Endothelial cell of umbilical vein (primary cell): Measurements from ENCODE around the gene BAX. TPM values are rescaled to one million over a fixed set of nuclear protein-coding genes. Genes with fewer than 3 reads are reported as not detected.

Source experiments
- BruUV-seq: library from RNA; stranded (reverse); fragments of 400-500 nt; replicated peaks from 2 replicates; lab custom pipeline; 2021; lab: Mats Ljungman, UMichigan
- CTCF ChIA-PET: fragments of 300-600, 350-600 bp; sonication (Branson Sonifier 250); formaldehyde crosslinking; loops from one replicate; lab custom pipeline; 2021; ENCODE audit warnings: antibody characterized with exemption, inconsistent platforms; lab: Charles Lee
- POLR2A ChIA-PET: fragments of 300-600, 350-600 bp; sonication (Branson Sonifier 250); formaldehyde crosslinking; loops from one replicate; lab custom pipeline; 2021; ENCODE audit warnings: antibody characterized with exemption, inconsistent platforms; lab: Charles Lee
- DNase-seq: peaks from one replicate; pipeline ENCODE4 v3.0.0-alpha.2; 2011; ENCODE audit warnings: low read depth, low spot score
- FAIRE-seq: peaks from 2 replicates; lab custom pipeline; 2011; peaks lifted over from hg19 to GRCh38; lab: Jason Lieb, UNC
- H2AFZ ChIP-seq: 2 replicates; pipeline ENCODE4 v1.6.0; 2012; ENCODE audit warnings: low read depth, low read length, control low read depth, inconsistent platforms
- H3K27ac ChIP-seq: 2 replicates; pipeline ENCODE4 v1.5.1; 2011; ENCODE audit warnings: low read depth, mild to moderate bottlenecking, control low read depth, low read length, moderate library complexity; ENCODE audit not compliant: insufficient read depth
- H3K27me3 ChIP-seq, 2 experiments: 2 replicates each; pipeline versions ENCODE4 v1.6.0 to v1.6.1; 2011; ENCODE audit warnings: low read length in 2 of 2, mixed read lengths in 1 of 2; ENCODE audit not compliant: control insufficient read depth in 2 of 2, insufficient read depth in 2 of 2
- H3K36me3 ChIP-seq, 2 experiments: 2 replicates in 1 of 2; 3 replicates in 1 of 2; pipeline ENCODE4 v1.5.1; 2011; ENCODE audit warnings: low read length in 2 of 2, mild to moderate bottlenecking in 1 of 2, moderate library complexity in 1 of 2; ENCODE audit not compliant: control insufficient read depth in 2 of 2, insufficient read depth in 2 of 2; ENCODE audit errors: extremely low read depth in 1 of 2
- H3K4me1 ChIP-seq: 3 replicates; pipeline ENCODE4 v1.5.1; 2011; ENCODE audit warnings: mild to moderate bottlenecking, low read length; ENCODE audit not compliant: control insufficient read depth, insufficient read depth; ENCODE audit errors: extremely low read depth
- H3K4me2 ChIP-seq: 2 replicates; pipeline ENCODE4 v1.6.1; 2011; ENCODE audit warnings: low read length, control low read depth, mixed read lengths; ENCODE audit not compliant: insufficient read depth
- H3K4me3 ChIP-seq, 3 experiments: fragments of 200-600 bp in 1 of 3; sonication (generic), shearing (Covaris generic) in 1 of 3; replicated peaks in 1 of 3; 2 replicates each; pipeline ENCODE4 v1.5.1; 2011 to 2016; ENCODE audit warnings: control low read depth in 3 of 3, low read length in 3 of 3, mild to moderate bottlenecking in 2 of 3, inconsistent platforms in 1 of 3, low read depth in 1 of 3, moderate library complexity in 1 of 3; ENCODE audit not compliant: insufficient read depth in 1 of 3
- H3K79me2 ChIP-seq: 2 replicates; pipeline ENCODE4 v1.6.0; 2012; ENCODE audit warnings: low read length, inconsistent platforms; ENCODE audit not compliant: control insufficient read depth, insufficient read depth
- H3K9ac ChIP-seq: replicated peaks from 2 replicates; pipeline ENCODE3; 2011; ENCODE audit warnings: low read length, control low read depth; ENCODE audit not compliant: insufficient read depth; ENCODE audit errors: extremely low read depth
- H3K9me1 ChIP-seq: replicated peaks from 3 replicates; pipeline ENCODE4 v1.6.0; 2011; ENCODE audit warnings: mild to moderate bottlenecking, low read length; ENCODE audit not compliant: control insufficient read depth, insufficient read depth; ENCODE audit errors: extremely low read depth
- H3K9me3 ChIP-seq: replicated peaks from 2 replicates; pipeline ENCODE4 v1.5.1; 2012; ENCODE audit warnings: low read length, inconsistent platforms; ENCODE audit not compliant: control insufficient read depth, insufficient read depth
- H4K20me1 ChIP-seq: replicated peaks from 2 replicates; pipeline ENCODE3; 2011; ENCODE audit warnings: mild to moderate bottlenecking, low read length; ENCODE audit not compliant: control insufficient read depth, insufficient read depth; ENCODE audit errors: extremely low read depth
- EZH2 ChIP-seq: IDR thresholded peaks from 2 replicates; pipeline ENCODE4 v1.6.1; 2012; ENCODE audit warnings: borderline replicate concordance, low read depth, mild to moderate bottlenecking, moderate library complexity, low read length, inconsistent platforms; ENCODE audit not compliant: severe bottlenecking
- POLR2AphosphoS5 ChIP-seq: IDR thresholded peaks from 2 replicates; pipeline ENCODE4 v1.6.1; 2012; ENCODE audit warnings: low read depth, mild to moderate bottlenecking, control low read depth, low read length, moderate library complexity; ENCODE audit not compliant: insufficient read depth
- dilution Hi-C: fragments of 300-500 bp; cut with MboI; formaldehyde crosslinking; loops from one replicate; pipeline ENCODE4 v1.15.0; 2019; ENCODE audit warnings: low sequenced_read_pairs; ENCODE audit not compliant: extremely low pct_ligation_motif_present
- intact Hi-C: fragments of 100-400 bp; cut with micrococcal nuclease; formaldehyde crosslinking; loops from one replicate; pipeline ENCODE4 v1.10.0; 2022
- polyA plus RNA-seq, 4 experiments: library from polyadenylated mRNA; depleted of rRNA in 3 of 4; stranded (reverse) in 3 of 4; unstranded in 1 of 4; fragments of >200 nt; gene quantifications; 2 replicates each; pipeline versions ENCODE4 v1.2.1 to v1.2.3, GENCODE V29; 2011 to 2012; ENCODE audit warnings: missing spikeins in 1 of 4
- total RNA-seq: library from RNA; stranded (reverse); gene quantifications from 2 replicates; pipeline ENCODE4 v1.2.3, GENCODE V29; 2021
- TF ChIP-seq, protein P1 (sequence below), 2 donors: IDR thresholded peaks; 1 replicate in 1 of 2; 2 replicates in 1 of 2; pipeline ENCODE4 v1.5.1; 2011; ENCODE audit warnings: low read length in 2 of 2, mild to moderate bottlenecking in 2 of 2, moderate library complexity in 2 of 2, control low read depth in 1 of 2, inconsistent platforms in 1 of 2, low read depth in 1 of 2; ENCODE audit not compliant: insufficient read depth in 1 of 2; ENCODE audit errors: extremely low read depth in 1 of 2

Gene BAX
- total and polyA plus RNA-seq, 2 donors (not counting 3 experiments of a cell fraction or from before 2014, with no cell fraction given) = 267 to 283 TPM

DNA sequence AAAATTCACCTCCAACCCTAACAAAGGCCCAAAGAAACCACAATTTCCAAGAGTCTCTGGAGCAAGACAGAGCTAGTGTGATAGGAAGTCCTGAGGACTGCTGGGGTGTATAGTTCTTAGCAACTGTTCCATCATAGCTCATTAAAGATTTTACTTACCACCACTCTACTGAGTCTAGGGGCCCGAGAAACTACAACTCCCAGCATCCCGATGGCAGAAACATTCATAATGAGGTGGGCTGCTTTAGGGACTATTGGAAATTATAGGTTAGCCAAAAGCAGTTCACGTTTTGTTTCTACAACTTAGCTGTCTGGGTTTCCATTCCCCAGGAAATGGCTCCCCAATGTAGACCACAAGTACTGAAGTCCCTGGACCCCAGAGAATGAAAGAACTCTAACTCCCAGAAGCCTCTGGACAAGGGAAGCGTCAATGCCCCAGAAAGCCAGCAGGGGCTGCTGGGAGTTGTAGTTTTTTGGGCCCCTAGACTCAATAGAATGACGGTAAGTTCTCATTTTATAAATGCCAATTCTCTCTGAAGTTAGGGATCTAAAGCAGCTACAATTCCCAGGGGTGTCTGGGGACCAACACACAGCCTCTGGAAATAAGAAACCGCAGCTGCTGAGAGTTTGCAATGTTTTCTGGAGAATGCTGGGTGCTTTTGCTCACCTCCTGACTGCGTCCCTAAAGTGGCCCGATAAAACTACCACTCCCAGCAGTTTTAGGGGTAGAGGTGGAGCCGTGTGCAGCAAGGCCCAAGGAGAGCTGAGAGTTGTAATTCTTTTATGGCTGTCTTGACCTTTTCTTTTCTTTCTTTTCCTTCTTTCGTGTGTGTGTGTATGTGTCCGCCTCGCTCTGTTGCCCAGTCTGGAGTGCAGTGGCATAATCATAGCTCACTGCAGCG is 21.5 kb downstream of the BAX start:
- no TSS peak for BruUV-seq
- Histone ChIP-seq H4K20me1 (no peaks in the 10 kb centered on the region), H3K79me2 (no peaks in the 10 kb centered on the region), H3K36me3 (peaks cover 2 to 11% of the 10 kb centered on the region in 2 experiments), H3K4me2 (no peak overlapping the region), H3K27me3 (no peaks in the 10 kb centered on the region), H3K9me3 (no peaks in the 10 kb centered on the region), H3K27ac (no peak overlapping the region), H3K9ac (no peak overlapping the region), H3K9me1 (no peaks in the 10 kb centered on the region), H2AFZ (no peak overlapping the region), H3K4me3 (no peak overlapping the region), H3K4me1 (no peaks in the 10 kb centered on the region)
- CTCF ChIA-PET = interaction anchor here (1.6 to 2.6 kb wide), 2 partner anchors 16 to 188 kb away, joined by 7 to 10 read pairs; no protein-coding TSS in a partner anchor
- dilution Hi-C loops (no loop called here), intact Hi-C loops (no loop called here)
- DNase-seq (peak; percentile 49), FAIRE-seq (peak; percentile 66)
- POLR2A ChIA-PET = interaction anchor here (0.6 to 0.8 kb wide), 2 partner anchors 17 to 103 kb away, joined by 3 to 7 read pairs; partner anchors contain the start of genes GYS1 and RUVBL2
- no peak for TF ChIP-seq EZH2
- TF ChIP-seq POLR2AphosphoS5 = no peak
- TF ChIP-seq, protein P1, sequence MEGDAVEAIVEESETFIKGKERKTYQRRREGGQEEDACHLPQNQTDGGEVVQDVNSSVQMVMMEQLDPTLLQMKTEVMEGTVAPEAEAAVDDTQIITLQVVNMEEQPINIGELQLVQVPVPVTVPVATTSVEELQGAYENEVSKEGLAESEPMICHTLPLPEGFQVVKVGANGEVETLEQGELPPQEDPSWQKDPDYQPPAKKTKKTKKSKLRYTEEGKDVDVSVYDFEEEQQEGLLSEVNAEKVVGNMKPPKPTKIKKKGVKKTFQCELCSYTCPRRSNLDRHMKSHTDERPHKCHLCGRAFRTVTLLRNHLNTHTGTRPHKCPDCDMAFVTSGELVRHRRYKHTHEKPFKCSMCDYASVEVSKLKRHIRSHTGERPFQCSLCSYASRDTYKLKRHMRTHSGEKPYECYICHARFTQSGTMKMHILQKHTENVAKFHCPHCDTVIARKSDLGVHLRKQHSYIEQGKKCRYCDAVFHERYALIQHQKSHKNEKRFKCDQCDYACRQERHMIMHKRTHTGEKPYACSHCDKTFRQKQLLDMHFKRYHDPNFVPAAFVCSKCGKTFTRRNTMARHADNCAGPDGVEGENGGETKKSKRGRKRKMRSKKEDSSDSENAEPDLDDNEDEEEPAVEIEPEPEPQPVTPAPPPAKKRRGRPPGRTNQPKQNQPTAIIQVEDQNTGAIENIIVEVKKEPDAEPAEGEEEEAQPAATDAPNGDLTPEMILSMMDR (IDR thresholded peaks at IDR 0.05; ENCODE audit: extremely low read depth in 1 of 2, insufficient read depth in 1 of 2, low read depth in 1 of 2, low read length in 2 of 2) = peak in 1 of 2 donors; percentile 4
